HFF-Myc (cell line): ENCODE data around the gene TRIM9.

Experiments used
- DNase-seq: peaks from one replicate; pipeline ENCODE4 v3.0.0-alpha.2; 2011; ENCODE audit warnings: low read depth; ENCODE audit errors: extremely low read depth
- H3K4me3 ChIP-seq: replicated peaks from 2 replicates; pipeline ENCODE4 v1.5.1; 2011; ENCODE audit warnings: low read depth, mild to moderate bottlenecking, control low read depth, low read length
- CTCF ChIP-seq: IDR thresholded peaks from 2 replicates; pipeline ENCODE4 v1.5.1; 2012; ENCODE audit warnings: mild to moderate bottlenecking, low read depth, low read length, control low read depth; ENCODE audit errors: missing control alignments

TRIM9 gene

GRCh38 chr14:51084962-51085361 lies 9.9 kb downstream of the TRIM9 start:
- DNase-seq: no peak
- no peak for TF ChIP-seq CTCF
- H3K4me3 ChIP-seq: no peak overlapping the region

GRCh38 chr14:51084507-51084906 lies 10.4 kb downstream of the TRIM9 start:
- DNase-seq: no peak
- H3K4me3 ChIP-seq: no peak overlapping the region
- TF ChIP-seq CTCF: no peak

- H3K4me3 ChIP-seq: no peak overlapping the region
- DNase-seq: no peak
- TF ChIP-seq CTCF: no peak
Observed at GRCh38 chr14:51082349-51082748, 12.6 kb downstream of the TRIM9 start.

GRCh38 chr14:51081712-51082111 lies 13.2 kb downstream of the TRIM9 start:
- TF ChIP-seq CTCF: no peak
- no peak overlapping the region for H3K4me3 ChIP-seq
- no peak for DNase-seq

- no peak for DNase-seq
- no peak for TF ChIP-seq CTCF
- no peak overlapping the region for H3K4me3 ChIP-seq
Observed at GRCh38 chr14:51081209-51081608, 13.7 kb downstream of the TRIM9 start.

GRCh38 chr14:51080645-51081044 lies 14.3 kb downstream of the TRIM9 start:
- DNase-seq: no peak
- no peak for TF ChIP-seq CTCF
- H3K4me3 ChIP-seq: no peak overlapping the region

- no peak for DNase-seq
- H3K4me3 ChIP-seq: no peak overlapping the region
- TF ChIP-seq CTCF: no peak
Observed at GRCh38 chr14:51079489-51079888, 15.4 kb downstream of the TRIM9 start.
